Loucy (cell line): Measurements from ENCODE around the gene BIRC2.

Source experiments
- EZH2phosphoT487 ChIP-seq: fragments of 200-600 bp; IDR thresholded peaks from 2 replicates; pipeline ENCODE4 v1.6.1; 2018; ENCODE audit warnings: antibody characterized with exemption, mild to moderate bottlenecking, moderate library complexity, borderline replicate concordance
- TF ChIP-seq, protein P1 (sequence below): fragments of 200-600 bp; sonication (generic); conservative IDR thresholded peaks from 2 replicates; pipeline ENCODE4 v1.5.1; 2014; ENCODE audit warnings: mild to moderate bottlenecking, antibody characterized with exemption, low read length

DNA sequence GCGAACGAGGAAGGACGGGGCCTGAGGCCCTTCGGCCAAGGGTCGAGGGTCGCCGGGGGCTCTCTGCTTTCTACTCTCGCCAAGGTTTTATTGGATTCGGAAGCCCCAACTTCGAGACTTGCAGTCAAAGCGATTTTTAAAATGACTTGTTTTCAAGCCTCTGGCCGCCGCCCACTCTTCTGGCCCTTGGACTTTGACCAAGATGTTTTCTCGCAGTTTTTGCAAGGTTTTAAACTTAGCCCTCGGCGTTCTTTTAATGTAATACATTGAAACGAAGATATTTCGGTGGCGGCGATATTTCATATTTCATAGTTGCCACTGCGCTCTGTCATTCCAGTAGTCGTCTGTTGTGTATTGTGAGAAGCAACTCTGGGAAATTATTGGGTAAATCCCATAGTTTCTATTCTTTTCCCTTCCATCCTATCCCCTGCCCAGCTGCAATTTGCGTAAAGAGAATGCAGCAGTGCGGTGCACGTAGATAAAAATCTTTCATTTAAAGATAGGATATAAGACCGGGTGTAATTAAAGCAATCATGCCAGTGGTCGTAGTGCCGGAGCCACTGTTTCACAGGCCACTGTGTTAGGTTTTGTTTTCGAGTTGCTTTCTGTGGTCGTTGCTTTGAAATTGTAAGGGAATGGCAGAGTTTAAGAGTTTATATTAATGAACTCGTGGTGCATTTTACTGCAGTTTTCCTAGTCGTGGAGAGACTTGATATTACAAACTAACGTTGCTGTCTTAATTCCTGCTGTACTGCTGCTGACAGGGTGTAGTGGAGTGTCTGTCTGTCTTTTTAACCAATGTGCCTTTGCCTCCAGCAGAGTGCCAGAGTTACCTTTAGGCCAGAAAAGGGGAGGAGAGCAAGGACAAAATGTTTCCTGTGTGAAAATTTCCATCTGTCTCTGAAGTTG, 702 bp downstream of the BIRC2 start:
- TF ChIP-seq EZH2phosphoT487, result no peak
- TF ChIP-seq, protein P1, sequence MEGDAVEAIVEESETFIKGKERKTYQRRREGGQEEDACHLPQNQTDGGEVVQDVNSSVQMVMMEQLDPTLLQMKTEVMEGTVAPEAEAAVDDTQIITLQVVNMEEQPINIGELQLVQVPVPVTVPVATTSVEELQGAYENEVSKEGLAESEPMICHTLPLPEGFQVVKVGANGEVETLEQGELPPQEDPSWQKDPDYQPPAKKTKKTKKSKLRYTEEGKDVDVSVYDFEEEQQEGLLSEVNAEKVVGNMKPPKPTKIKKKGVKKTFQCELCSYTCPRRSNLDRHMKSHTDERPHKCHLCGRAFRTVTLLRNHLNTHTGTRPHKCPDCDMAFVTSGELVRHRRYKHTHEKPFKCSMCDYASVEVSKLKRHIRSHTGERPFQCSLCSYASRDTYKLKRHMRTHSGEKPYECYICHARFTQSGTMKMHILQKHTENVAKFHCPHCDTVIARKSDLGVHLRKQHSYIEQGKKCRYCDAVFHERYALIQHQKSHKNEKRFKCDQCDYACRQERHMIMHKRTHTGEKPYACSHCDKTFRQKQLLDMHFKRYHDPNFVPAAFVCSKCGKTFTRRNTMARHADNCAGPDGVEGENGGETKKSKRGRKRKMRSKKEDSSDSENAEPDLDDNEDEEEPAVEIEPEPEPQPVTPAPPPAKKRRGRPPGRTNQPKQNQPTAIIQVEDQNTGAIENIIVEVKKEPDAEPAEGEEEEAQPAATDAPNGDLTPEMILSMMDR, result no peak
